H1 (cell line): ENCODE results near the gene POFUT2. TPM values are rescaled to one million over a fixed set of nuclear protein-coding genes. Genes with fewer than 3 reads are reported as not detected.

Experiments used
- ATF2 ChIP-seq: IDR thresholded peaks from 2 replicates; pipeline ENCODE4 v1.6.1; 2012; ENCODE audit warnings: low read length, inconsistent platforms
- EZH2 ChIP-seq: fragments of 200-600 bp; sonication (generic); IDR thresholded peaks from 2 replicates; pipeline ENCODE4 v1.7.1; 2012; ENCODE audit warnings: low read depth, mild to moderate bottlenecking, moderate library complexity, low read length, inconsistent platforms; ENCODE audit not compliant: severe bottlenecking
- NRF1 ChIP-seq: IDR thresholded peaks from 2 replicates; pipeline ENCODE4 v1.6.1; 2011; ENCODE audit warnings: mild to moderate bottlenecking, low read depth, low read length, improper control_type of control experiment
- POLR2A ChIP-seq, 2 experiments: IDR thresholded peaks; 1 replicate in 1 of 2; 2 replicates in 1 of 2; pipeline ENCODE4 v1.6.1; 2011; ENCODE audit warnings: low read depth in 2 of 2, low read length in 2 of 2, mild to moderate bottlenecking in 2 of 2; ENCODE audit errors: control extremely low read depth in 1 of 2
- POLR2AphosphoS5 ChIP-seq: IDR thresholded peaks from 2 replicates; pipeline ENCODE4 v1.6.1; 2011; ENCODE audit warnings: low read depth, low read length
- SIX5 ChIP-seq: IDR thresholded peaks from 2 replicates; pipeline ENCODE4 v1.6.1; 2011; ENCODE audit warnings: mild to moderate bottlenecking, low read depth, low read length
- TBP ChIP-seq: IDR thresholded peaks from 2 replicates; pipeline ENCODE4 v1.6.1; 2011; ENCODE audit warnings: low read depth, low read length, improper control_type of control experiment
- polyA plus RNA-seq, 7 experiments: library from polyadenylated mRNA; depleted of rRNA in 3 of 7; stranded (reverse) in 5 of 7; unstranded in 2 of 7; fragments of >200 nt in 5 of 7; fragments of 200-250 nt in 2 of 7; gene quantifications; 1 replicate in 5 of 7; 2 replicates in 1 of 7; 4 replicates in 1 of 7; pipeline versions ENCODE4 v1.2.1 to v1.2.3, GENCODE V29; 2011 to 2013; ENCODE audit warnings: missing spikeins in 2 of 7, mixed read lengths in 2 of 7
- total RNA-seq: library from RNA; stranded (reverse); fragmentation: NEBNext Ultra II Directional; extraction: Animal tissue kit (Norgen Biotek cat#: 25700); gene quantifications from 2 replicates; pipeline ENCODE4 v1.2.1, GENCODE V29; 2021

POFUT2 gene
- total and polyA plus RNA-seq, 2 of the 8 experiments (the other 6 are each of a cell fraction or from before 2014, with no cell fraction given) = 13.7 to 32.1 TPM

DNA sequence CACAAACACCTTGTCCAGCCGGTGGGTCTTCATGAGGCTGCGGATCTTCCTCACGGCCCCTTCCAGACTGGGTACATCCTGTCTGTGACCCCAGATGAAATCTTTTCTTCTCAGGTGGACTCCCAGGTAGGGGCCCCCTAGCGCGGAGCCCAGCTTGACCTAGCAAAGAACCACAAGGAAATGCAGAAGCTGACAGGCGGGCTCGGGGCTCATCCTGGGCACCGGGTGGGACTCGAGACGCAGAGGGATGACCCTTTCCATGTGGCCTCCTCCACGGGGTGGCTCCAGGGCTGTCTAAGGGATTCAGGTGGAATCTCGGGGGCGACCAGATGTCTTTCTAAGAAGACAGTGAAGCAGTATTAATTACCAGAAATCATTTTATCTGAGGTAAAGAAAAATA is 17.8 kb downstream of the POFUT2 start (continued):
- TF ChIP-seq ATF2 (no peak), EZH2 (no peak), POLR2A (IDR thresholded peaks at IDR 0.05; ENCODE audit: control extremely low read depth in 1 of 2, low read depth in 2 of 2, low read length in 2 of 2) (no peak), POLR2AphosphoS5 (no peak), TBP (no peak), NRF1 (no peak), SIX5 (no peak)
